IMR-90 (cell line): ENCODE measurements around the gene RMDN2. TPM values are rescaled to one million over a fixed set of nuclear protein-coding genes. Genes with fewer than 3 reads are reported as not detected.

Experiments used
- ATAC-seq: fragments of 200-7000 bp; cut with Tn5 transposase; 2 replicates; pipeline ENCODE4 v1.9.1; 2020; ENCODE audit warnings: low read depth, mild to moderate bottlenecking, moderate library complexity
- BruUV-seq: library from RNA; stranded (reverse); fragments of 400-500 nt; replicated peaks from 2 replicates; lab custom pipeline; 2021; lab: Mats Ljungman, UMichigan
- CTCF ChIA-PET: fragments of 300-600 bp; formaldehyde crosslinking; extraction: SDS; loops from one replicate; lab custom pipeline; 2021; ENCODE audit warnings: antibody characterized with exemption; lab: Yijun Ruan, JAX
- POLR2A ChIA-PET: fragments of 300-600 bp; sonication (Branson Sonifier 250); formaldehyde crosslinking; loops from one replicate; lab custom pipeline; 2022; ENCODE audit warnings: antibody characterized with exemption; ENCODE audit not compliant: unreplicated experiment; lab: Charles Lee
- DNase-seq: peaks from one replicate; pipeline ENCODE4 v3.0.0; 2013
- H2AFZ ChIP-seq: replicated peaks from 2 replicates; pipeline ENCODE3; 2013; ENCODE audit warnings: low read length, mild to moderate bottlenecking; ENCODE audit not compliant: poor library complexity
- H2AK5ac ChIP-seq: 2 replicates; pipeline ENCODE4 v1.6.1; 2013; ENCODE audit warnings: low read depth, low read length, inconsistent platforms
- H2AK9ac ChIP-seq: replicated peaks from 2 replicates; pipeline ENCODE3; 2013; ENCODE audit warnings: mild to moderate bottlenecking, low read depth, low read length, moderate library complexity; ENCODE audit not compliant: poor library complexity
- H2BK120ac ChIP-seq: 2 replicates; pipeline ENCODE4 v1.6.1; 2013; ENCODE audit warnings: low read depth, low read length, inconsistent platforms
- H2BK15ac ChIP-seq: 3 replicates; pipeline ENCODE4 v1.6.1; 2013; ENCODE audit warnings: low read depth, low read length, inconsistent platforms
- H2BK20ac ChIP-seq: 2 replicates; pipeline ENCODE4 v1.6.1; 2013; ENCODE audit warnings: low read depth, mild to moderate bottlenecking, inconsistent platforms, low read length, moderate library complexity
- H2BK5ac ChIP-seq: 2 replicates; pipeline ENCODE4 v1.6.1; 2013; ENCODE audit warnings: mild to moderate bottlenecking, low read depth, low read length, inconsistent platforms; ENCODE audit not compliant: poor library complexity, severe bottlenecking
- H3K14ac ChIP-seq: replicated peaks from 2 replicates; pipeline ENCODE4 v1.6.1; 2013; ENCODE audit warnings: low read depth, low read length, inconsistent platforms
- H3K18ac ChIP-seq: 2 replicates; pipeline ENCODE4 v1.6.1; 2013; ENCODE audit warnings: low read depth, low read length, control low read depth
- H3K23ac ChIP-seq: 2 replicates; pipeline ENCODE4 v1.6.1; 2013; ENCODE audit warnings: low read depth, low read length, inconsistent platforms
- H3K27ac ChIP-seq: 2 replicates; pipeline ENCODE4 v1.5.1; 2013; ENCODE audit warnings: mild to moderate bottlenecking, control low read depth, low read length; ENCODE audit not compliant: insufficient read depth
- H3K27me3 ChIP-seq: 2 replicates; pipeline ENCODE4 v1.6.1; 2013; ENCODE audit warnings: low read length; ENCODE audit not compliant: control insufficient read depth, insufficient read depth
- H3K36me3 ChIP-seq: 2 replicates; pipeline ENCODE4 v1.6.1; 2013; ENCODE audit warnings: low read length, mixed read lengths; ENCODE audit not compliant: control insufficient read depth, insufficient read depth
- H3K4ac ChIP-seq: 2 replicates; pipeline ENCODE4 v1.6.1; 2013; ENCODE audit warnings: low read depth, low read length, inconsistent platforms
- H3K4me1 ChIP-seq: 2 replicates; pipeline ENCODE4 v1.6.1; 2013; ENCODE audit warnings: low read length, mixed read lengths; ENCODE audit not compliant: control insufficient read depth, insufficient read depth
- H3K4me2 ChIP-seq: 2 replicates; pipeline ENCODE4 v1.6.1; 2013; ENCODE audit warnings: low read depth, mild to moderate bottlenecking, control low read depth, low read length, moderate library complexity
- H3K4me3 ChIP-seq: 2 replicates; pipeline ENCODE4 v1.5.1; 2013; ENCODE audit warnings: low read depth, mild to moderate bottlenecking, control low read depth, low read length, moderate library complexity; ENCODE audit not compliant: insufficient read depth
- H3K56ac ChIP-seq: 2 replicates; pipeline ENCODE4 v1.6.1; 2013; ENCODE audit warnings: low read length, inconsistent platforms; ENCODE audit not compliant: insufficient read depth; ENCODE audit errors: extremely low read depth
- H3K79me1 ChIP-seq, 2 experiments: 2 replicates each; pipeline ENCODE4 v1.6.1; 2013; ENCODE audit warnings: low read length in 2 of 2, inconsistent platforms in 1 of 2, low read depth in 1 of 2
- H3K9ac ChIP-seq: 2 replicates; pipeline ENCODE4 v1.6.1; 2013; ENCODE audit warnings: low read depth, low read length, control low read depth
- H3K9me1 ChIP-seq: 2 replicates; pipeline ENCODE4 v1.6.1; 2013; ENCODE audit warnings: low read length, inconsistent platforms; ENCODE audit not compliant: insufficient read depth
- H3K9me3 ChIP-seq: 2 replicates; pipeline ENCODE4 v1.6.1; 2013; ENCODE audit warnings: low read length; ENCODE audit not compliant: control insufficient read depth, insufficient read depth
- H4K20me1 ChIP-seq: 2 replicates; pipeline ENCODE4 v1.6.1; 2013; ENCODE audit warnings: low read length, inconsistent platforms; ENCODE audit not compliant: insufficient read depth
- H4K5ac ChIP-seq: 2 replicates; pipeline ENCODE4 v1.6.1; 2013; ENCODE audit warnings: mild to moderate bottlenecking, low read depth, low read length, control low read depth
- H4K8ac ChIP-seq, 2 experiments: 2 replicates each; pipeline ENCODE4 v1.6.1; 2013; ENCODE audit warnings: low read depth in 2 of 2, low read length in 2 of 2, control low read depth in 1 of 2, inconsistent platforms in 1 of 2
- H4K91ac ChIP-seq: 2 replicates; pipeline ENCODE4 v1.6.1; 2013; ENCODE audit warnings: low read depth, low read length, inconsistent platforms; ENCODE audit not compliant: insufficient read depth
- BHLHE40 ChIP-seq: fragments of 150-350 bp; IDR thresholded peaks from 2 replicates; pipeline ENCODE4 v1.6.1; 2016; ENCODE audit warnings: mild to moderate bottlenecking, low read depth, low read length
- CEBPB ChIP-seq: IDR thresholded peaks from 2 replicates; pipeline ENCODE4 v1.6.1; 2012; ENCODE audit warnings: low read depth, low read length, improper control_type of control experiment
- CHD1 ChIP-seq: IDR thresholded peaks from 2 replicates; pipeline ENCODE4 v1.6.1; 2012; ENCODE audit warnings: low read depth, low read length, improper control_type of control experiment
- FOS ChIP-seq: fragments of 150-350 bp; IDR thresholded peaks from 2 replicates; pipeline ENCODE4 v1.6.1; 2016; ENCODE audit warnings: low read depth, low read length
- MAFK ChIP-seq: IDR thresholded peaks from 2 replicates; pipeline ENCODE4 v1.6.1; 2012; ENCODE audit warnings: low read depth, low read length, improper control_type of control experiment
- MAZ ChIP-seq: IDR thresholded peaks from 2 replicates; pipeline ENCODE4 v1.6.1; 2012; ENCODE audit warnings: low read depth, mild to moderate bottlenecking, low read length, improper control_type of control experiment, moderate library complexity, borderline replicate concordance
- MXI1 ChIP-seq: IDR thresholded peaks from 2 replicates; pipeline ENCODE4 v1.6.1; 2012; ENCODE audit warnings: low read depth, mild to moderate bottlenecking, low read length, moderate library complexity, borderline replicate concordance
- NFE2L2 ChIP-seq: fragments of 150-350 bp; IDR thresholded peaks from 2 replicates; pipeline ENCODE4 v1.6.1; 2016; ENCODE audit warnings: low read depth, mild to moderate bottlenecking, low read length
- POLR2A ChIP-seq: IDR thresholded peaks from 2 replicates; pipeline ENCODE4 v1.6.1; 2012; ENCODE audit warnings: mild to moderate bottlenecking, low read depth, low read length
- RCOR1 ChIP-seq: IDR thresholded peaks from 2 replicates; pipeline ENCODE4 v1.6.1; 2012; ENCODE audit warnings: mild to moderate bottlenecking, low read length, improper control_type of control experiment; ENCODE audit not compliant: insufficient replicate concordance
- RFX5 ChIP-seq: IDR thresholded peaks from 2 replicates; pipeline ENCODE4 v1.8.0; 2012; ENCODE audit warnings: low read depth, mild to moderate bottlenecking, low read length, moderate library complexity
- SMC3 ChIP-seq: fragments of 150-350 bp; IDR thresholded peaks from 2 replicates; pipeline ENCODE4 v1.6.1; 2016; ENCODE audit warnings: low read depth, mild to moderate bottlenecking, antibody characterized with exemption, low read length, moderate library complexity
- WGBS, 2 experiments: methylation state at CpG; one replicate each; pipeline versions ENCODE4 v1.1.5 to v1.1.7; 2013; ENCODE audit warnings: missing lambda C conversion rate in 2 of 2; ENCODE audit not compliant: insufficient read length in 1 of 2; ENCODE audit errors: extremely low coverage in 2 of 2; 5-methylcytosine and 5-hydroxymethylcytosine counted together
- dilution Hi-C: fragments of 300-500 bp; cut with HindIII; formaldehyde crosslinking; loops from one replicate; pipeline ENCODE4 v1.14.3; 2018; ENCODE audit warnings: low sequenced_read_pairs; ENCODE audit not compliant: unreplicated experiment
- in situ Hi-C: fragments of 300-500 bp; cut with MboI; formaldehyde crosslinking; loops from 3 replicates; pipeline ENCODE4 v1.14.3; 2019; ENCODE audit warnings: low sequenced_read_pairs, inconsistent platforms, mixed read lengths
- intact Hi-C: fragments of 100-400 bp; cut with micrococcal nuclease; formaldehyde crosslinking; loops from 2 replicates; pipeline ENCODE4 v1.10.0; 2022
- polyA plus RNA-seq, 3 experiments: library from polyadenylated mRNA; depleted of rRNA; stranded (reverse); fragments of >200 nt; gene quantifications; 2 replicates each; pipeline ENCODE4 v1.2.3, GENCODE V29; 2012; ENCODE audit warnings: low replicate concordance in 1 of 3
- total RNA-seq: library from RNA; depleted of rRNA; stranded (reverse); fragments of >200 nt; gene quantifications from 2 replicates; pipeline ENCODE4 v1.2.3, GENCODE V29; 2012
- TF ChIP-seq, protein P1 (sequence below): fragments of 150-350 bp; IDR thresholded peaks from 2 replicates; pipeline ENCODE4 v1.6.1; 2017; ENCODE audit warnings: mild to moderate bottlenecking, antibody characterized with exemption, low read length, low read depth
- TF ChIP-seq, protein P2 (sequence below): conservative IDR thresholded peaks from 2 replicates; pipeline ENCODE4 v1.5.1; 2012; ENCODE audit warnings: mild to moderate bottlenecking, low read depth, low read length, improper control_type of control experiment

RMDN2 gene
- total and polyA plus RNA-seq, 2 of the 4 experiments (the other 2 are of a cell fraction) = 2.3 to 3.0 TPM

DNA sequence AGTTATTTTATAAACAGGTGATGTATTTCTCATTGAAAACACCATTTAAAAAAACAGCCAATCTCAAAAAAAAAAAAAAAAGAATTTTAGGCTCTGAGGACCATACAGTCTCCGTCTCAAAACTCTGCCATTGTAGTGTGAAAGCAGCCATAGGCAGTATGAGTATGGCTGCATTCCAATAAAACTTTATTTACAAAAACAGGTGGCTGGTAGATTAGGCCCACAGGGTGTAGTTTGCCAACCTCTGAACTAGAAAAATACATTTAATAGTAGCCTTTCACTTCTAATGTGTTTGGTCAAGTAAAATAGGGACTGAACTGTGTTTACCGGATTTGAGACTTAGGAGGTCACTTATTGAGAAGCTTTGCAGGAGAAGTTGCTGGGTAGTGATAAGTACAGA is 19.2 kb downstream of the RMDN2 start:
- CTCF ChIA-PET = no interaction called here
- POLR2A ChIA-PET = no interaction called here

More for the DNA sequence above, 19.2 kb downstream of the RMDN2 start:
- Histone ChIP-seq H3K27me3 (no peaks in the 10 kb centered on the region), H2BK15ac (no peak overlapping the region), H4K8ac (no peak overlapping the region), H3K4me1 (peaks cover 2% of the 10 kb centered on the region; the same call in 1 of the 2 replicates), H3K18ac (no peak overlapping the region), H4K5ac (no peak overlapping the region), H3K9me3 (no peaks in the 10 kb centered on the region; the same call in 1 of the 2 replicates), H3K9me1 (no peaks in the 10 kb centered on the region), H2BK20ac (no peak overlapping the region), H2AK9ac (no peak overlapping the region), H2AK5ac (no peak overlapping the region), H2BK5ac (no peak overlapping the region), H3K27ac (no peak overlapping the region), H3K79me1 (no peaks in the 10 kb centered on the region), H4K20me1 (no peaks in the 10 kb centered on the region), H3K9ac (no peak overlapping the region), H3K56ac (no peak overlapping the region), H3K23ac (no peak overlapping the region), H3K14ac (no peak overlapping the region), H3K4me3 (no peak overlapping the region), H4K91ac (no peak overlapping the region), H2AFZ (no peak overlapping the region), H3K4ac (no peak overlapping the region), H3K4me2 (no peak overlapping the region), H3K36me3 (no peaks in the 10 kb centered on the region), H2BK120ac (no peak overlapping the region)
- intact Hi-C loops (no loop called here), in situ Hi-C loops (no loop called here), dilution Hi-C loops (no loop called here)
- no peak for DNase-seq
- WGBS, 2 experiments = 80% methylated on average over 1 of the region's 2 CpGs; no CpG with 5 or more reads in 1 of the 2 experiments
- no peak for ATAC-seq
- no TSS peak for BruUV-seq
- no peak for TF ChIP-seq MAFK
- no peak for TF ChIP-seq POLR2A
- TF ChIP-seq RFX5 = no peak
- TF ChIP-seq CHD1 = no peak
- TF ChIP-seq MXI1 = no peak
- no peak for TF ChIP-seq CEBPB
- TF ChIP-seq FOS = no peak
- no peak for TF ChIP-seq NFE2L2
- no peak for TF ChIP-seq BHLHE40
- TF ChIP-seq SMC3 = no peak
- TF ChIP-seq, protein P1, sequence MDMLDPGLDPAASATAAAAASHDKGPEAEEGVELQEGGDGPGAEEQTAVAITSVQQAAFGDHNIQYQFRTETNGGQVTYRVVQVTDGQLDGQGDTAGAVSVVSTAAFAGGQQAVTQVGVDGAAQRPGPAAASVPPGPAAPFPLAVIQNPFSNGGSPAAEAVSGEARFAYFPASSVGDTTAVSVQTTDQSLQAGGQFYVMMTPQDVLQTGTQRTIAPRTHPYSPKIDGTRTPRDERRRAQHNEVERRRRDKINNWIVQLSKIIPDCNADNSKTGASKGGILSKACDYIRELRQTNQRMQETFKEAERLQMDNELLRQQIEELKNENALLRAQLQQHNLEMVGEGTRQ = no peak
- TF ChIP-seq MAZ = no peak
- TF ChIP-seq, protein P2, sequence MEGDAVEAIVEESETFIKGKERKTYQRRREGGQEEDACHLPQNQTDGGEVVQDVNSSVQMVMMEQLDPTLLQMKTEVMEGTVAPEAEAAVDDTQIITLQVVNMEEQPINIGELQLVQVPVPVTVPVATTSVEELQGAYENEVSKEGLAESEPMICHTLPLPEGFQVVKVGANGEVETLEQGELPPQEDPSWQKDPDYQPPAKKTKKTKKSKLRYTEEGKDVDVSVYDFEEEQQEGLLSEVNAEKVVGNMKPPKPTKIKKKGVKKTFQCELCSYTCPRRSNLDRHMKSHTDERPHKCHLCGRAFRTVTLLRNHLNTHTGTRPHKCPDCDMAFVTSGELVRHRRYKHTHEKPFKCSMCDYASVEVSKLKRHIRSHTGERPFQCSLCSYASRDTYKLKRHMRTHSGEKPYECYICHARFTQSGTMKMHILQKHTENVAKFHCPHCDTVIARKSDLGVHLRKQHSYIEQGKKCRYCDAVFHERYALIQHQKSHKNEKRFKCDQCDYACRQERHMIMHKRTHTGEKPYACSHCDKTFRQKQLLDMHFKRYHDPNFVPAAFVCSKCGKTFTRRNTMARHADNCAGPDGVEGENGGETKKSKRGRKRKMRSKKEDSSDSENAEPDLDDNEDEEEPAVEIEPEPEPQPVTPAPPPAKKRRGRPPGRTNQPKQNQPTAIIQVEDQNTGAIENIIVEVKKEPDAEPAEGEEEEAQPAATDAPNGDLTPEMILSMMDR = no peak
- TF ChIP-seq RCOR1 = no peak
